Measurements from ENCODE around the gene LYPD4.
A peak's percentile ranks its signal among the peaks of the same experiment; 100 is the strongest.
"Not testable (repeated sequence)": the region's sequence is repeated elsewhere in the genome, so short reads cannot be mapped to it uniquely, and the experiment has no call there.

The LYPD4 gene

GRCh38 chr19:41799444-41800000 is 45.0 kb downstream of the LYPD4 start:
- DNase-seq (ENCODE audit: low spot score): peak; percentile 90

- no peak for DNase-seq (ENCODE audit: low spot score)
These were observed 47.6 kb downstream of the LYPD4 start for GRCh38 chr19:41796901-41797300.

DNA sequence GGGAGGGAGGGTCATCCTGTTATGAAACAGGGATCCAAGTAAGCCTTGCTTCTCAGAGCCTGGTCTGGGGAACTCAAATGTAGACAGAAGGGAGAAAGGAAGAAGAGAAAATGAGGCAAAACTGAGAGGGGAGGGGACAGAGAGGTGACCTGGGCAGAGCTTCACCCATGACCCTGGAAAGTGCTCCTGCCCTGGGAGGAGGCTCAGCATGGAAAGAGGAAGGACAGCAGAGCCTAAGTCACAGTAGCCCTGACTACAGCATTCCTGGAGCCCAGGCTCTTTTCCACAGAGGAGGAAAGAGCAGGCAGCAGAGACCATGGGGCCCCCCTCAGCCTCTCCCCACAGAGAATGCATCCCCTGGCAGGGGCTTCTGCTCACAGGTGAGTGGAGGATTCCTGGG is 48.1 kb downstream of the LYPD4 start, which contains the start of gene CEACAM3:
TSS of gene CEACAM3 (plus strand) at position 226 of the 400 bp plus-strand sequence. CDS start at position 317, 91 bp downstream.
- no peak for DNase-seq (ENCODE audit: low spot score)

DNA sequence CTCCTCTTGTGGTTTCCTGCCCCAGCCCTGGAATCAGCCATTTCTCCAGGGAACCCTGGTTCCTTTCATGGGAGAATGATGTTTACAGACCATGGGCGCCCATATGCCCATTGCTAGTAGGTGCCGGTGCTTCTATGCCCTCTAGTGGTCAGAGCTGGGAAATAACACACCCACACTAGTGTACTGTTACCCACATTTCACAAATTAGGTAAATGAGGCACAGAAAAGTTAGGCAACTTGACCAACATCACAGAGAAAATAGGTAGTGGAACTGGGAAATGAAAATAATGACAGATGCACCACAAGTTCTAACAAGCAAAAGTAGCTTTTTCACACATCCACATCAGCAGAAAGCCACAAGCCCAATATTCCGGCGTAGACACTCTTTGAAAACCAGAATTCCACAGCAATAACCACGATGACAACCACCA is 49.4 kb downstream of the LYPD4 start:
- peak; percentile 45 for DNase-seq (ENCODE audit: low spot score)

- no peak for DNase-seq (ENCODE audit: low spot score)
These were observed 51.1 kb downstream of the LYPD4 start for GRCh38 chr19:41793414-41793727.

DNA sequence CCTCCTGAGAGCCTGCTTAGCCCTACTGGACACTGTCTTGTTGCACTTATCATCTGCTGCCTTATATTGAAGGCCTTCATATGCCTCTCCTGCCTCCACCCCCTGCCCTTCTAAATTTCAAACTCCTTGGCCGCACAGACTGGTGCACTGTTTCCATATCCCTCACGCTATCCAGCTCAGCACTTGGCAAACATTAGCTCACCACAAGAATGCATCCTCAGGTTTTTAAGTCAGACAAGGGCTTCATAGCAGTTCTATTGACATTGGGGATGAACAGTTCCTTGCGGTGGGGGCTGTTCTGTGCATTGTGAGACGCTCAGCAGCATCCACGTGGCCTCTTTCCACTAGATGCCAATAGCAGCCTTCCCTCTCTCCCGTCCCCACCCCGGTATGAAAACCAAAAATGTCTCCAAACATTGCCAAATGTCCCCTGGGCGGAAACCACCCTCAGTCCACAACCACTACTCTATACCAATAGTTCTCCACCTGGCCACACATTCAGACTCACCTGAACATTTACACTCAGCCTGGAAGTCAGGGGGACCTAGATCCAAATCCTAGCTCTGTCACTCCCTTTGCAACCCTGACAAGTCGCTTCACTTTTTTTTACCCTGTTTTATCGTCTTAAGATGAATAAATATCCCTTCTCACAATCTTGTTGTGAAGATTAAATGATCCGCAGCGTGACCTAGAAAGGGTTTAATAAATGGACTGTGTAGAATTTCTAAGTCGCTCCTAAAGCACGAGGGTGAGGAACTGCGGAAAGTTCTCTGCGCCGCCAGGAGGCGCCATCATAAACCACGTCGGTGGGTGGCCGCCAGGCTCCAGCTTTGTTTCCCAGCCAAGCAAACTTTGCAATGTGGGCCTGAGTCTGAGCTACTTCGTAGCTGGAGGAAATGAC is 51.7 kb downstream of the LYPD4 start:
- peak; percentile 63 for DNase-seq (ENCODE audit: low spot score)

- DNase-seq (ENCODE audit: low spot score): not testable (repeated sequence)
These were observed 55.4 kb downstream of the LYPD4 start for GRCh38 chr19:41789053-41789452.

DNA sequence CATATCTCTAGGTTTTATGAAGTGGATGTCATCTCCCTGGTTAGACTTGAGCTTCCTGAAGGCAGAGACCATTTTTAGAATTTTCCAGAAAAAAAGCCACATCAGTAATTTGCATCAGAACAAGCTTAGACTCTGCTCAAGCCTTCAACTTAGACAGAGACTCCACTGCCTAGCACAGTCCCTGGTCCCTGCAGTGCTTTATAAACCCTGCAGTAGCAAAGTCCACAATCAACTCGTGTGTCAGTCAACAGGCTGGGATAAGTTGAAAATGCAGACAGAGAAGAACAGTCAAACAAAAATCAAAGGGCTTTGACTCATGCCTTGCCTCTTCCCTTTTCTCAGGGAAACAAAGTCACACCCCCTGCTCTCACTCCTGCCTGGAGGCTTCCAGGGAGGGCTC is 56.0 kb downstream of the LYPD4 start:
- not testable (repeated sequence) for DNase-seq (ENCODE audit: low spot score)
